MV-4-11 (cell line): ENCODE measurements around the gene THBS2.
A peak's percentile ranks its signal among the peaks of the same experiment; 100 is the strongest.
"Not testable (repeated sequence)": the region's sequence is repeated elsewhere in the genome, so short reads cannot be mapped to it uniquely, and the experiment has no call there.

ENCODE experiments used
- DNase-seq: peaks from one replicate; lab custom pipeline; 2025; lab: John Stamatoyannopoulos, UW

THBS2 gene

DNA sequence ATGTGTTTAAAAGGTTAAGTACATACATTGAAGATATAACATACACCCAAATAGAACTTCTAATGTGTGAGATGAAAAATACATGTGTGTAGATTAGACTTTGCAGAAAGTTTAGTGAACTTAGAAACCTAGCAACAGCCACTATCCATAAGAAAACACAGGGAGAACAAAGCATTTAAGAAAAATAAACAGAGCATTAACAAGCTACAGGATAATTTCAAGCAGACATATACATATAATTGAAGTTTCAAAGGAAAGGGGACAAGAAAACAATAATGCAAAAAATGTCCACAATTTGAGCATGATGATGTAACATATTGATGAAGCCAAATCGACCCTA is 18.2 kb upstream of the THBS2 start:
- no peak for DNase-seq

DNA sequence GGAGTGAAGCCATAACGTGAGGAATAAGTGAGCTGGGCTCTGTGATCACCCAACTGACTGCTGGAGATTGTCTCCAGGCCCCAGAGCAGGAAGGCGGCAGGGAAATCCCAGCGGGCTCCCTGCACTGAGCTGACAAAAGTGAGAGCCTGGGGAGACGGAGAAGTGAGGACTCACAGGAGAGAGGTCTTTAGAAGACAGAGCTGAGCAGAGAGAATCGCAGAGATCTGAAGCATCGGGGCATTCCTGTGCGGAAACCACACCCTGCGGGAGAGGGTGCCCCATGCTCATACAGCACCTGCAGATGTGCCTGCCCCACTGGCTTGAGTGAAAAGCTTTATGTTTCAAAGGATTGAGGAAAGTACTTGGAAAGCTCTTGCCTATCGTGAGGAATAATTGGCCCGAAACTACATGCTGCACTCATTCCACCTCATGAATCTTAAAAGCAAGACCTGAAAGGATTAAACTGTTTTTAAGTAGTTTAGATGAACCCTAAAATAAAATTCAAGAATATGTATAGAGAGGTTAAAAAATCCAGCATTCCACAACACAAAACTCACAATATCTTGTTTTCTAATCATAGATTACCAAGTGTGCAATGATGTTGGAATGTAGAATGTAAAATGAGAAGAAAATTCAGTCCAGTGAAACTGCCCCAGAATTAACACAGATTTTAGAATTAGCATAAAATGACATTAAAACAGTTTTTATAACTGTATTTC is 17.7 kb upstream of the THBS2 start:
- DNase-seq = no peak

DNA sequence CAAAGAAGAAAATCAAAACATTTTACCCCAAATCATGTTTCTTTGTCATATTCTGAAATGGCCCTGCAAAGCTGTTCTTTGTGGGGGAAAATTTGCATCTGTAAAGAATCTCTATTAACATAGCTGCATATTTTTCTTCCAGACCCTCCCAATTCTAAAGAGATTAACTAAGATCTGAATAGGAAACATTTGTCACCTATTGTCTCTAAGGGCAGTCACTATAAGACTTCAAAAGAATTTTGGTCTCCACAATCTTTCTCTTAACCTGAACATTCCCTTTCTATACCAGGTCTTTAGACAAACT is 16.4 kb upstream of the THBS2 start:
- not testable (repeated sequence) for DNase-seq

DNA sequence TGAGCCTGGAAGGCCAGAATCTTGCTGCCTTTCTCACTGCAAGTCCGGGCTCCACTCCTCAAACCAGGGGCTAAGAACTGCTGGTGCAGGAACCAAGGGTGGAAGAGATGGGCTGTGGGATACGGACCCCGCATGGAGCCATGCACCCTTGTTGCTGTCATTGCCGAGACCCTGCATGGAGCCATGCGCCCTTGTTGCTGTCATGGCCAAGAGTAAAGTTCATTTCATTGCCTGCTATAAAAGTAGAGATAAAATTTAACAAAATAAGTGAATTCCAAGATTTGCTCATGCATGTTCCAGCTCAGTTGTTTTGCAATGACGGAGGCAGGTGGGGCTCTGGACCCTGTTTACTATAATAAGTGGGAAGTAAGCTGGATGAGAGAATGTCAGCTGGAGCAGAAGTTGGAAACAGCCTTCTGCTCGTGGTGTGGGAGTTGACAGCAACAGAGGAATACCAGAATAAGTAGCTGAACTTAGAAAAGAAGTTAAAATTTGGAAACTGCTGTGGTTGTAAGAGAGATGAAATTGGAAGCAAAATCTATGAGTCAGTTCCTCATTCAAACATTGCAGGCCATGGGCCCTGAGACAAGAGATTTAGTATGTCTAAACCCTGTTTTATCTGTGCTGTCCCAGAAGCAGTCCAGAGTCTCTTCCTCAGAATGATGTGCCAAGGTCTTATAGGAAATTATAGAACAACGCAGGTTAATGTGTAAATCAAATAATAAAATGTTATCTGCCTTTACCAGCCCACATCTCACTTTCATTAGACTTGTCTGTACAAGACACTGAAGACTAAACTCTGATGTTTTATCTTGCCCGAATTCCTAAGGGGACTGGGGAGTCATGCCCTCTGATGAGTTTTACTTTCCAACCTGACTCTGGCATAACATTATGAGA is 15.8 kb upstream of the THBS2 start:
- DNase-seq = peak; percentile 95

DNA sequence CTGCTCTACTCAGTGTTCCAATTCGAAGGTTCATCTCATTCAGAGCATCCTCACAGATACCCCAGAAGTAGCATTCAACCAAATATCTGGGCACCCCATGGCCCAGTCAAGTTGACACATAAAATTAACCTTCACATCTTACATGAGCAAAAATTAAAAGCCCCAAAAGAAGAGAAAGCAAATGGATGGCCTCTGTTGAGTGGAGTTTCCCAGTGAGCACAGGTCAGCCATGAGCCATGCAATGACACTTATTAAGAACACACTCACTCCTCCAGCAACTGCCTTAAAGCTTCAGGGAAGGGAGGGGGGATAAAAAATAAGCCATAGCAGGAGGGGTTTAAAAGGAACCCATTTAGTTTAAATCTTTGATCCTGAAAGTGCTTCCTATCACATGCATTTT is 14.6 kb upstream of the THBS2 start:
- DNase-seq = no peak

DNA sequence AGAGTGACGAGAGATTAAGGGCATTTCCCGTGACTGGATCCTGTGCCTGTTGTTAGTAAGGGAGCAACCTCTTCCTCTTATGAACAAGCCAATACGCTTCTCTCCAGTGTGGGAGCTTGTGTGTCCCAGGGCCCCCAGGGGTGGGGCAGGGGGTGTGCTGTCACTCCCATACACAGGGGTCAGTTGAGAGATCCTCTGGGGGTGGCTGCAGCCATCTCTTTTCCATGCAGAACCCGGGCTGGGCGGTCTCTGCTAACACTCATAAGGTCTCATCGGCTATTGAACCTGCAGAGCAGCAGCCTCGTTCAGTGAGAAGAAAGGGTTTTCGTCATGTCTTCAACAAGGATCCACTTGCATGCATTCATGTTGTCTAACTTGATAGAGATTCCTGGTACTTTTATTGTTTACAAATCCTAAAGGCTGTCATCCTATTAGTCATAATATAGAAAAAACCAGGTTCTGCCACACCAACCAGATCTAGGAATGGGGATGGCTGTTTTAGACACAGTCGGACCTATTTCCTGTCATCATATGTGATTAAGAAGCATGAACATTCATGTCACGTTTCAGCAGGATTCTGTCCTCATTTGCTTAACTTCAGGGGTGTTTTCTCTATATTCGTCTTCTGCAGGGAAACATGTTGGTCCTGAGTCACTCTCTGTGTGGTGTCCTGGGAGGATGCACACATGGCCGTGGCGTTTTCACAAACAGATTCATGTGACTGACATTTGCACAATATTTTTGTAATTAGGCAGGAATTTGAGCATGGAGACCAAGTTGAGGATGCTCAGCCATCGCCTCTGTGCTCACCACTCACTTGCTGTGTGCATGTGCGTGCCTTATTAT is 13.3 kb upstream of the THBS2 start:
- DNase-seq = no peak

DNA sequence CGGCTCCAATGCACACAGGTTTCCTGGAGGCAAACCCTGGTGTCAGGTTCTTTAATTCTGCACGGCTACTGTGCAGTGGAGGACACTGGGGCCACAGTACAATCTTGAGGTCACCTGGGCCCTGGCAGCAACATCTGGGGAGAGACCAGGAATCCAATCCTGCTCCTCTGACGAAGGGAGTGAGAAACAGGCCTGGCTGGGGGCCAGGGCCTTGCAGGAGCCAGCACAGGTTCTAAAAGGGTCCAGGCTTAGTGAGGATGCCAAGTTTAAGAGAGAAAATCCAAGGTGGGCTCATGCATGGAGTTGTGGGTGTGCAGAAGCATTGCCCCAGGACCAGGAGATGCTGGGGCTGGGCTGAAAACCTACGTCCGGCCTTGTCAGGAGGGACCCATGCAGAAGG is 12.6 kb upstream of the THBS2 start:
- no peak for DNase-seq

DNA sequence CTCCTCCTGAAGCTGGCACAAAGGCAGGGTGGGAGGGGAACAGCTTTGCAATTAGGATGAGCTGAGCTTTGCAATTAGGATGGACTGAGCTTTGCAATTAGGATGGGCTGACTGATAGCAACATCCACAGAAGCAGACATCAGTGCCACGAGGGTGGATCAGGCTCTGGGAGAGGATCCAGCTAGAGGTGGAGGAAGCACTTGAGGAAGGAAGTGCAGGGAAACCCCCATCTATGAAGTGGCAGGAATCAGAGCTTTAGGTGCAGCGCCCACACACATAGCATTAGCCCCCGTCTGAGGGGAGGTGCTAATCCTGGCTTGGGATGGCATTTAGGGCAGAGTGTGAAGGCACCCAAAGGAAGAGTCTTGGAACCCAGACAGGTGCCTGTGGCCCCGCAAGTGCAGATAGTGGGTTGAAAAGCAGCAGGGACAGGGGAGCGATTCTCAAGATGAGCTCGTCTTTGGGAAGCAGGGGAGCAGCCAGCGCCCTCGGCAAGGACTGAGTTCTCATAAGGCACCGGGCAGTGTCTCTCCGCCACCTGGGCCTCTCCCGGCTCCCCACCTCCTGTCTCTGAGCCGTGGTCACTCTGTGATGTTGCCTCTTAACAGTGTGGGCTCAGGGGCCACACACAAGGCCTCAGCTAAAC is 12.0 kb upstream of the THBS2 start:
- no peak for DNase-seq

DNA sequence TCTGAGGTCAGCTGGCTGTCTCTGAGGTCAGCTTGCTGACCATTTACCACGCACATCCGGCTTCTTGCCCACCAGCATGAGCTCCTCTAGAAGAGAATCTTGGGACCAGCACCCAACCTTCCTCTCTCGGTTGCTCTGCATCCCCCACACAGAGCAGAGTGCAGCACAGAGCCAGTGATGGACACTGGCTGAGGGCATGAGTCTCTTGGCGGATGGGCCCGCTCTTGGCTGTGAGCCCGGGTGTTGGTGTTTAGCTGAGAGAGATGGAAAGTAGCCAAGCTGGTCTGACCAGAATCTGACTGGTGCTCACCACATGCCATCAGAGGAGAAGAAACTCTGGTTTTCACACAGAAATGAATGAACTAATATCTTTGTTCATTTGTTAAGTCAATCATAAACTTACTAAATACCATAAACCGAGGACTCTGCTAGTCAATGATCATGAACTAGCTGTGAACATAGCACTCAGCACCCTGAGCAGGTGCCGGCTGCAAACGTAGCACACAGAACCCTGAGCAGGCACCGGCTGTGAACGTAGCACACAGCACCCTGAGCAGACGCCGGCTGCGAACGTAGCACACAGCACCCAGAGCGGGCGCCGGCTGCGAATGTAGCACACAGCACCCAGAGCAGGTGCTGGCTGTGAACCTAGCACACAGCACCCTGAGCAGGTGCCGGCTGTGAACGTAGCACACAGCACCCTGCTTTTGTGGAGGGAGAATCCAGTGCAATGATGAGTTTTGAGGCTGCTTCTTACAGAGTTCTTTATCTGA is 10.4 kb upstream of the THBS2 start:
- no peak for DNase-seq

DNA sequence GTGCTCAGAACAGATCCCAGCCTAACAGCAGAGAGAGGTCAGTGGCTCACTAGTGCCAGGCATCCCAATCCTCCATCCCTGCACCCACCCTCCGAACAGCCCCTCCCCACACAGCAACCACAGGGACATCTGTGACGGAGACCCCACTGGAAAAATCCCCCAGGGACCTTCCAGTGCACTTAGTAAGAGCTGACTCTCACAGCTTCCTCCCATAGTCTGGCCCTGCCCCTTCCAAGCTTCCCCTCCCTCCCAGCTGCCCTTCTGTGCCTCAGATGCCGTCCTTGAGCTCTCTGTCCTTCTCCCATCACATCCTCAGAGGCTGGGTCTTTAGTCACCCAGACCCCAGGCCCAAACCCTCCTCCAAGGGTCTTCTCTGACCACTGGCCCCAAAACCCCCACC is 9.7 kb upstream of the THBS2 start:
- DNase-seq = no peak

DNA sequence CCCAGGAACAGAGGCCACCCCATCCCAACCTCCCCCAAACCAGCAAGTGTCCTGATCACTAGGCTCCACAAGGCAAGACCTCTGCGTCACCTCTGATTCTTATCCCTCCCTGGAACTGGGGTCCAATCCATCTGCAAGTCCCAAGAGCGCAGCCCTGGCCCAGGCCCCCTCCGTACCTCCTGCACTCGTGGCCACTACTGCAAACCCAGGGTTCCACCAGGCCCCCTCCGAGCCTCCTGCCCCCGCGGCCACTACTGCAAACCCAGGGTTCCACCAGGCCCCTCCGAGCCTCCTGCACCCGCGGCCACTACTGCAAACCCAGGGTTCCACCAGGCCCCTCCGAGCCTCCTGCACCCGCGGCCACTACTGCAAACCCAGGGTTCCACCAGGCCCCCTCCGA is 9.0 kb upstream of the THBS2 start:
- DNase-seq = not testable (repeated sequence)

DNA sequence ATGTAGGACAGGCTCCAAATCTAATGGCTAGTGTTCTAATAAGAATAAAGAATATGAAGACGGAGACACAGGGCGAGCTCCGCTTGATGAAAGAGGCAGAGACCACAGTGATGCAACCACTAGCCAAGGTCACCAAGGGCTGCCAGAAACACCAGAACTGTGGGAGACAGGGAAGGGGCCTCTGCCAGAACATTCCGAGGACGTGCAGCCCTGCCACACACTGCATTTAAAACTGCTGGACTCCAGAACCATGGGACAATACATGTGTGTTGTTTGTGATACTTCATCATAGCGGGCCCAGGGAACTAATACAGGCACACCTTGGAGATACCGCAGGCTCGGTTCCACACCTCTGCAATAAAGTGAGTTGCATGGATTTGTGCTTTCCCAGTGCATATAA is 2.9 kb upstream of the THBS2 start:
- DNase-seq = no peak

DNA sequence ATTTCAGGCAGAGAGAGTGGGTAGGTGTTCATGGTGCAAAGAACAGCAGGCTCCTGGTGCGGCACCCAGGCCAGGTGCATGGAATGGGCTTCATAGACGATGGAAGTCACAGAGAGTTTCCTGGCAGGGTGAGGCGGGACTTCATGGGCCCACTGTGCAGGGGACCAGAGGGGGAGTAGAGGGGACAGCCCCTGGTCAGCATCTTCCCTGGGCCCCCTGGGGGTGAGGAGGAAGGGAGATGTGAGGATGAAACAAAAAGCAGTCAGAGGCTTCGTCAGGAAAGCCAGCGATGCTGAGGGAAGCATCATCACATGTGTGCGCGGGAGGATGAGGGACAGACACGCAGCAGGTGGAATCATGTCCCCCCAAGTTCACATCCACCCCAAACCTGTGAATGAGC is 2.4 kb upstream of the THBS2 start:
- no peak for DNase-seq

DNA sequence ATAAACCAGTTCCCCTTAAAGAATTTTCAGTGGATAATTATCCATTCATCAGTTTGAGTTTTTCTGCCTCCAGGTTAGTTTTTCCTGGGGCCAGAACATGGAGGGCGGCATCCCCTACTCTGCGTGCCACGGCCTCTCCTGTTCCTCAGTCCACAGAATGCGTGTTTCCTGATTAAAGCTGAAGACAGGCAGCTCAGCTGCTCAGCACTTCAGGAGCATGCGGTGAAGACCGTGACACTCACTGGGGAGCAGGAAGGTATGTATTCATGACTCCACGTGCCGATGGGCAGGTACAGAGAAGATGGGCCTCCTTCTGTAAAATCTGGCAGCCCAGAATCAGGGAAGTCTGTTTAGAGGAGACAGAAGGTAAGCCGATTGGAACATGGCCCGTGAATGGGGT is 2.0 kb upstream of the THBS2 start:
- no peak for DNase-seq

DNA sequence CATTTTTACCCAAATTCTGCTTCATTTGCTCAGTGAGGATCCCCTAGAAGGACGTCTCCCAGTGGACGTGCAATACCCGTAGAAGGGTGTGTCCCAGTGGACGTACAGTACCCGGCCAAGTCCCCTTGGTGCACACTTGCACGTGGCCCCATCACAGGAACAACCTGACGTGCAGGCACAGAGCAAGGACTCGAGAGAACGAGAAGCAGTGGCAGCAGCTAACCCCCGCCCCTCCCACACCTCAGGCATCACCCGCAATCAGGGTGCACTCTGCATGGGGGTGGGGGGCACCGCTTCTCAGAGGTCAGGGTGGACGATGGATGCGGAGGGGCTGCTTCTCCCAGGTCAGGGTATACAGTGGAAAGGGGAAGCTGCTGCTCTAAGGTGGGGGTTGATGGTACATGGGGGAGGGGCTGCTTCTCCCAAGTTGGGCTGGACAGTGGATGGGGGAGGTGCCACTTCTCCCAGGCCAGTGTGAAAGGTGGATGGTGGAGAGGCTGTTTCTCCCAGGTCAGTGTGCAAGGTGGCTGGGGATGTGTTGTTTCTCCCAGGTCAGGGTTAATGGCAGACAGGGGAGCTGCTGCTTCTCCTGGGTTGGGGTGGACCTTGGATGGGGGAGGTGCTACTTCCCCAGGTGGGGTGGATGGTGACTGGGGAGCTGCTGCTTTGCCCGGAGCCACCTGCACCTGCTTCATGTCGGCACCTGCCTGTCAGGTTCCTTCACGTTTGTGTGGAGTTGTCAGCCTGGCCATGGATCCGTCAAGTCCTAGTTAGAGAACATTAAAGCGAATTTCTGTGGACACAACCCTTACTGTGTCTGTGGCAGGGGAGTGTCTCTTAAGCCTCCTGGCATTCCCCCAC is 1.0 kb upstream of the THBS2 start:
- DNase-seq = no peak

DNA sequence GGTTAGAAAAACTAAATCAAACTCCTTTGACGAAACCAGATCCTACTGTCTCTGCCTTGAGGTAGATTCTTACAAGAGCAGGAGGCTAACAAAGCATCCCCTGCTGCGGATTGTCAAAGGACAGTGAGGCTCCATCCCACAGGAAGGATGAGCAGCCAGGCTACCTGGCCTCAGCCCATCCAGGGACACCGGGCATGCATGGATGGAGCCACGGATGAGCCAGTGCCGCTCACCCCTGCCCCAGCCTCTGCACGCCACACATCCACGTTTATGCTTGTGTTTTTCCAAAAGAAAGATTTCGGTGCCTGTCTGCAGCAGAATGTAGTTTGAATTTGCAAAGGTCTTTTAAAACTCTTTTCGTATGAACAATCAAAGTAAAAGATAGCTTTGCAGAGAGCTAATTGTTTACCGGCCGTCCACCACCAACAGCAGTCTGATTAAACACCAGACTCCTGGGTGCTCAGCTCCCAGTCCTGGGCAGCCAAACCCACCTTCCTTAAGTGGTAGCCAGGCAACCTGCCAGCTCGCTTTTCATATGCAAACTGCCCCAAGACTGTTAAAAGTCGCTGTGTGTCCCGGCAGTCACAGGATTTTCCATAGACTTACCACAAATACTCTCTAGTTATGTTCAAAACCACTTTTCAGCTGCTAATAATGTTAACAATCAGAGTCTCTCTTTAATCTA is 999 bp downstream of the THBS2 start:
- DNase-seq = no peak

DNA sequence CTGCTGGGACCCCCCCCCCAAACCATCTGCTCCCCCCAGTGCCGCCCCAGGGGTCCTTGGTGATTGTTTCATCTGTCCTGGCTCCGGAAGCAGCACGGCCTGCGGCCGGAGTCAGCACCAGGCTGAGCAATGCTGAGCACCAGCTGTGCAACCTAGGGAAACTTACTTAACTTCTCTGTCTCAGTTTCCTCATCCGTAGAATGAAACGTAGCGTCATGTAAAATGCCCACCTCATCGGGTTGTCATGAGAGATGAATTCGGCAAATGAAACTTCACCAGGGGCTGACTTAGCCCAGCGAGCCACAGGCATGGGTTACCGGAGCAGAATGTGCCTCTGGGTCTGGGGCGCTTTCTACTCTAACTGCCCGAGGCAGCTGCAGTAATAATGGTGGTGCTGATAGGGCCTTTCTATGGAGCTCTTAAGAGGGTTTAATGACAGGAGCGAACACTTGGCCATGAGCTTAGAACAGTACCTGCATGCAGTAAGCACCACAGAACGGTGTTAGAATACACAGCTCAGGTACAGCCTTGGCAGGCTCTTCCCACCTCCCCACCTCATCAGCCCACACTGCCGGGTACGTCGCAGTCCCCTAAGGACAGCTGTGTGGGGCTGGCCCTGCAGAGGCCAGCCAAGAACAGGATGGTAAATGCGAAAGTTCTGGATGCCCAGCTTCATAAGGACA is 1.7 kb downstream of the THBS2 start:
- no peak for DNase-seq

DNA sequence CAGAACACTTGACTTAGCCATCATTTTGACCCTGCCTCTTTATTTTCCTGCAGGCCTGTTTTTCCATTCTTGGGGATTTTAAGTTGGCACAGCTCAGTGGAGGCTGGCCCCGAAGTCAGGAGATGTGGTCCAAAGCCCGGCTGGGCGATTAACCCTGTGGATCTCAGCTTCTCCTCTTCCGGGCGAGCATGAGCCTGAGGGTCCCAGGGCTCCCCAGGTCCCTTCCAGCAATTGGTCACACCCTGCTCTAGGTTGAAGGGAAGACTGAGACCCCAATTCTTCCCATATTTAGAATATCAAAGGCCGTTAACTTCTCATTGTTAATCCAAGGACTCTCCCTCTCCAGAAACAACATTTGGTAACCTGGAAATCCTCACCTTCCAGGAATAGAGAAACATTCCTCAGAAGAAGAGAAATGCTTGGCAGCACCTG is 2.3 kb downstream of the THBS2 start:
- no peak for DNase-seq

DNA sequence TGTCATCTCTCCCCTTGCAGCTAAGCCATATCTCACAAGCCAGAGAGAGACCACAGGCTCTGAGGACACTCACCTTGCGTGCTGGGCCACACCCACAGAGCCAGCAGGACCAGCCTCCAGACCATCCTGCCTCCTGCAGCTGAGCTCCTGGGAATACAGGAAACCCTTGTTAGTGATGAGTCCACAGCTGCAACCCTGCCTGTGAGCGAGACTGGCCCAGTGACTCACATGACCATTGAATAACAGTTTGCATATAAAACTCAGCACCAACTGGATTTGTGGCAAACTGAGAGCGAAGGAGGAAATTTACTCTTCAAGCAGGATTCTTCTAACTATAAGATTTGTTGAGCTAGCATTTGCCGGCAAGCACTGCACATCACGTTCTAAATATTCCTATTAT is 3.0 kb downstream of the THBS2 start:
- DNase-seq = peak; percentile 9
